ENCODE results near the gene NDNF.

The NDNF gene

GRCh38 chr4:121018543-121018942, 53.8 kb downstream of the NDNF start:
- no CpG with 5 or more reads among the region's 1 CpG for WGBS (ENCODE audit: insufficient coverage, insufficient read length)
- Histone ChIP-seq H3K36me3 (ENCODE audit: control insufficient read depth, insufficient read depth, low read length) (no peaks in the 10 kb centered on the region), H3K4me1 (ENCODE audit: control insufficient read depth, insufficient read depth, low read length) (no peaks in the 10 kb centered on the region), H3K27me3 (ENCODE audit: control insufficient read depth, insufficient read depth, low read length) (no peaks in the 10 kb centered on the region), H3K9me3 (ENCODE audit: control insufficient read depth, insufficient read depth, low read length) (no peaks in the 10 kb centered on the region), H3K27ac (ENCODE audit: low read length) (no peak overlapping the region), H3K4me3 (ENCODE audit: low read length) (no peak overlapping the region)
- DNase-seq (ENCODE audit: low read depth, low spot score): no peak

- Histone ChIP-seq H3K4me1 (ENCODE audit: control insufficient read depth, insufficient read depth, low read length) (no peaks in the 10 kb centered on the region), H3K27ac (ENCODE audit: low read length) (no peak overlapping the region), H3K4me3 (ENCODE audit: low read length) (no peak overlapping the region), H3K27me3 (ENCODE audit: control insufficient read depth, insufficient read depth, low read length) (no peaks in the 10 kb centered on the region), H3K9me3 (ENCODE audit: control insufficient read depth, insufficient read depth, low read length) (no peaks in the 10 kb centered on the region), H3K36me3 (ENCODE audit: control insufficient read depth, insufficient read depth, low read length) (no peaks in the 10 kb centered on the region)
- DNase-seq (ENCODE audit: low read depth, low spot score): no peak
- no CpG with 5 or more reads among the region's 6 CpGs for WGBS (ENCODE audit: insufficient coverage, insufficient read length)
Observed at GRCh38 chr4:121016611-121017010, 55.7 kb downstream of the NDNF start.

GRCh38 chr4:121015421-121015820, 56.9 kb downstream of the NDNF start:
- Histone ChIP-seq H3K4me1 (ENCODE audit: control insufficient read depth, insufficient read depth, low read length) (no peaks in the 10 kb centered on the region), H3K27me3 (ENCODE audit: control insufficient read depth, insufficient read depth, low read length) (no peaks in the 10 kb centered on the region), H3K27ac (ENCODE audit: low read length) (no peak overlapping the region), H3K4me3 (ENCODE audit: low read length) (no peak overlapping the region), H3K36me3 (ENCODE audit: control insufficient read depth, insufficient read depth, low read length) (no peaks in the 10 kb centered on the region), H3K9me3 (ENCODE audit: control insufficient read depth, insufficient read depth, low read length) (no peaks in the 10 kb centered on the region)
- WGBS (ENCODE audit: insufficient coverage, insufficient read length): no CpG with 5 or more reads among the region's 1 CpG
- no peak for DNase-seq (ENCODE audit: low read depth, low spot score)

GRCh38 chr4:121014544-121014943, 57.8 kb downstream of the NDNF start:
- no peaks in the 10 kb centered on the region for H3K9me3 ChIP-seq (ENCODE audit: control insufficient read depth, insufficient read depth, low read length)
- DNase-seq (ENCODE audit: low read depth, low spot score): no peak
- H3K4me3 ChIP-seq (ENCODE audit: low read length): no peak overlapping the region
- no peak overlapping the region for H3K27ac ChIP-seq (ENCODE audit: low read length)
- no peaks in the 10 kb centered on the region for H3K36me3 ChIP-seq (ENCODE audit: control insufficient read depth, insufficient read depth, low read length)
- no peaks in the 10 kb centered on the region for H3K4me1 ChIP-seq (ENCODE audit: control insufficient read depth, insufficient read depth, low read length)
- H3K27me3 ChIP-seq (ENCODE audit: control insufficient read depth, insufficient read depth, low read length): no peaks in the 10 kb centered on the region
- no CpG with 5 or more reads among the region's 1 CpG for WGBS (ENCODE audit: insufficient coverage, insufficient read length)

- no CpG with 5 or more reads among the region's 1 CpG for WGBS (ENCODE audit: insufficient coverage, insufficient read length)
- Histone ChIP-seq H3K36me3 (ENCODE audit: control insufficient read depth, insufficient read depth, low read length) (no peaks in the 10 kb centered on the region), H3K4me3 (ENCODE audit: low read length) (no peak overlapping the region), H3K9me3 (ENCODE audit: control insufficient read depth, insufficient read depth, low read length) (no peaks in the 10 kb centered on the region), H3K27ac (ENCODE audit: low read length) (no peak overlapping the region), H3K27me3 (ENCODE audit: control insufficient read depth, insufficient read depth, low read length) (no peaks in the 10 kb centered on the region), H3K4me1 (ENCODE audit: control insufficient read depth, insufficient read depth, low read length) (no peaks in the 10 kb centered on the region)
- DNase-seq (ENCODE audit: low read depth, low spot score): no peak
Observed at GRCh38 chr4:121011780-121012340, 60.5 kb downstream of the NDNF start.

- no peak overlapping the region for H3K4me3 ChIP-seq (ENCODE audit: low read length)
- no peaks in the 10 kb centered on the region for H3K4me1 ChIP-seq (ENCODE audit: control insufficient read depth, insufficient read depth, low read length)
- no peak for DNase-seq (ENCODE audit: low read depth, low spot score)
- H3K36me3 ChIP-seq (ENCODE audit: control insufficient read depth, insufficient read depth, low read length): no peaks in the 10 kb centered on the region
- no peaks in the 10 kb centered on the region for H3K27me3 ChIP-seq (ENCODE audit: control insufficient read depth, insufficient read depth, low read length)
- no peak overlapping the region for H3K27ac ChIP-seq (ENCODE audit: low read length)
- no peaks in the 10 kb centered on the region for H3K9me3 ChIP-seq (ENCODE audit: control insufficient read depth, insufficient read depth, low read length)
- no CpG with 5 or more reads among the region's 2 CpGs for WGBS (ENCODE audit: insufficient coverage, insufficient read length)
Observed at GRCh38 chr4:121011138-121011537, 61.2 kb downstream of the NDNF start.

GRCh38 chr4:121009578-121010478, 62.5 kb downstream of the NDNF start:
- Histone ChIP-seq H3K27ac (ENCODE audit: low read length) (no peak overlapping the region), H3K27me3 (ENCODE audit: control insufficient read depth, insufficient read depth, low read length) (no peaks in the 10 kb centered on the region), H3K9me3 (ENCODE audit: control insufficient read depth, insufficient read depth, low read length) (no peaks in the 10 kb centered on the region), H3K4me3 (ENCODE audit: low read length) (no peak overlapping the region), H3K36me3 (ENCODE audit: control insufficient read depth, insufficient read depth, low read length) (no peaks in the 10 kb centered on the region), H3K4me1 (ENCODE audit: control insufficient read depth, insufficient read depth, low read length) (no peaks in the 10 kb centered on the region)
- WGBS (ENCODE audit: insufficient coverage, insufficient read length): no CpG with 5 or more reads among the region's 3 CpGs
- DNase-seq (ENCODE audit: low read depth, low spot score): no peak

GRCh38 chr4:121007660-121008059, 64.7 kb downstream of the NDNF start:
- Histone ChIP-seq H3K27me3 (ENCODE audit: control insufficient read depth, insufficient read depth, low read length) (no peaks in the 10 kb centered on the region), H3K4me1 (ENCODE audit: control insufficient read depth, insufficient read depth, low read length) (no peaks in the 10 kb centered on the region), H3K9me3 (ENCODE audit: control insufficient read depth, insufficient read depth, low read length) (no peaks in the 10 kb centered on the region; the same call in 1 of the 2 replicates), H3K27ac (ENCODE audit: low read length) (no peak overlapping the region), H3K4me3 (ENCODE audit: low read length) (no peak overlapping the region), H3K36me3 (ENCODE audit: control insufficient read depth, insufficient read depth, low read length) (no peaks in the 10 kb centered on the region)
- no CpG with 5 or more reads among the region's 1 CpG for WGBS (ENCODE audit: insufficient coverage, insufficient read length)
- no peak for DNase-seq (ENCODE audit: low read depth, low spot score)

GRCh38 chr4:121003863-121004262, 68.5 kb downstream of the NDNF start:
- no peaks in the 10 kb centered on the region for H3K4me1 ChIP-seq (ENCODE audit: control insufficient read depth, insufficient read depth, low read length)
- H3K36me3 ChIP-seq (ENCODE audit: control insufficient read depth, insufficient read depth, low read length): no peaks in the 10 kb centered on the region
- no peak for DNase-seq (ENCODE audit: low read depth, low spot score)
- H3K9me3 ChIP-seq (ENCODE audit: control insufficient read depth, insufficient read depth, low read length): no peaks in the 10 kb centered on the region; the same call in 1 of the 2 replicates
- H3K27me3 ChIP-seq (ENCODE audit: control insufficient read depth, insufficient read depth, low read length): no peaks in the 10 kb centered on the region
- H3K4me3 ChIP-seq (ENCODE audit: low read length): no peak overlapping the region
- WGBS (ENCODE audit: insufficient coverage, insufficient read length): no CpG with 5 or more reads among the region's 4 CpGs
- H3K27ac ChIP-seq (ENCODE audit: low read length): no peak overlapping the region

- no peak for DNase-seq (ENCODE audit: low read depth, low spot score)
- Histone ChIP-seq H3K27ac (ENCODE audit: low read length) (no peak overlapping the region), H3K27me3 (ENCODE audit: control insufficient read depth, insufficient read depth, low read length) (no peaks in the 10 kb centered on the region), H3K9me3 (ENCODE audit: control insufficient read depth, insufficient read depth, low read length) (no peaks in the 10 kb centered on the region), H3K4me1 (ENCODE audit: control insufficient read depth, insufficient read depth, low read length) (no peaks in the 10 kb centered on the region), H3K36me3 (ENCODE audit: control insufficient read depth, insufficient read depth, low read length) (no peaks in the 10 kb centered on the region), H3K4me3 (ENCODE audit: low read length) (no peak overlapping the region)
- no CpG with 5 or more reads among the region's 1 CpG for WGBS (ENCODE audit: insufficient coverage, insufficient read length)
Observed at GRCh38 chr4:120995266-120996010, 76.9 kb downstream of the NDNF start.
